Medulla oblongata (tissue), 1 donor: ENCODE measurements around the gene PLB1.
"Not testable (repeated sequence)": the region's sequence is repeated elsewhere in the genome, so short reads cannot be mapped to it uniquely, and the experiment has no call there.

Experiments
- DNase-seq: peaks from one replicate; pipeline ENCODE4 v3.0.0-alpha.2; 2015; ENCODE audit errors: extremely low spot score

PLB1 gene

GRCh38 chr2:28648147-28648546 is 152.3 kb downstream of the PLB1 start:
- peak; percentile 37 for DNase-seq

DNA sequence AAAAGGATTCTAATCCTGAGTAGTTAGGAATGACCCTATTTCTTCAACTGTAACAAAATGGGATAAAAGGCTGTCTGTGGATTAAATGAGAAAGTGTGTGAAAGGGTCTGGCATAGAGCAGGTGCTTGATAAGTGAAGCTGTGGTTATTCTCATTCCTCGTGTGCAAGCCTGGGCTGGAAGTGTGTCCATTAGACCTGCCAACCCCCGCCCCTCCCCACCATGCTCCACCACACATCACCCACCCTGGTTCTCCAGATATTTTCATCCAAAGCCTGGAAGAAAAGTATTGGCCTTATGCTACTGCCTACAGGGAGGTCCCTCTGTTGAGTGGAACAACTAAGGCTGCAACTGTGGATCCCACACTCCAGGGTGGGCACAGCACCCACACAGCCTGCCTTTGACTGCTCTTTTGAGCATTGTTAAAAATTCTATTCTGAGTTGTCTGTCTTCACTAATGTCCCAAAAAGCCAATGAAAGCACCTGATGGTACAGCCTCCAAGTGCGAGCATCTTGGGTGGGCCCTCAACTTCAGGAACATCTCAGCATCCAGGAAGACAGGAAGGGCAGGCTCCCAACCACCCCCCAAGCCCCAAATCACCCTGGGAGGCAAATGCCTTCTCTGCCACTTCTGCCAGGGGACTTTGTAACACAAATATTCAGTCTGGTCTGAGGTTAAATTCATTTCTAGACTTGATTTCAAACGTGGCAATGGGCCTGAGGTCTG is 153.0 kb downstream of the PLB1 start:
- no peak for DNase-seq

DNA sequence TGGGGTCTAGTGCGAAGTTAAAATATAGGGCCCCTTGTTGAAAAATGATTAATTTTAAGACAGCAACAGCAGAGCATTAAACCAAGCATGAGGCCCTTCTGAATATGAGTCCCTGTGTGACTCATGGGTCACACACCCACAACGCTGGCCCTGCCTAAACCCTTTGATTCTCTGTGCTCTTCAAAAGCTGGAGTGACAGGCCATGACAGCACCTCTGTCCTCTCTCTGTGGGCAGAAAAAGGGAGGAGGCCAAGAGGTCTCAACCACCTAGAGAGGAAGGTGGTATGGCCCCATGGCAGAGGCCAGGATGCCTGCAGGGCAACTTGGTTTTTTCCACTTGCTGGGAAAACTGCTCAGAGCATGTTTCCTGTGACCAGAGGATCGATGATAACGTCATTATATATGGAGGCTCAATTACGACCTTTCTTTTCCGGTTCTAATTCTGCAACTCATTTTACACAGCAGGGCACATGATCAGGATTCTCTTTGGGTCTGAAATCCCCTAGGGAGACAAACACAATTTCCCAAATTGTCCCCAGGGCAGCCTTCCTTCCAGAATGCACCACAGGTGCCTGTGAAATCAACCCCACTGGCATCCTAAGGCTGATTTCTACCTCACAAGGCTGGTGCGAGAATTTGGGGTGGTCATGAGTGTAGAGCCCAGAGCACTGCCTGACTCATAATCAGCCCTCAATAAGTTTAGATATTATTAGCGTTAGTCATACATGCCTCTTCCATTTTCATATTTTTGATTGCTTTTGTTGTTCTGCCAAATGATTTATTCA is 153.8 kb downstream of the PLB1 start:
- no peak for DNase-seq

DNA sequence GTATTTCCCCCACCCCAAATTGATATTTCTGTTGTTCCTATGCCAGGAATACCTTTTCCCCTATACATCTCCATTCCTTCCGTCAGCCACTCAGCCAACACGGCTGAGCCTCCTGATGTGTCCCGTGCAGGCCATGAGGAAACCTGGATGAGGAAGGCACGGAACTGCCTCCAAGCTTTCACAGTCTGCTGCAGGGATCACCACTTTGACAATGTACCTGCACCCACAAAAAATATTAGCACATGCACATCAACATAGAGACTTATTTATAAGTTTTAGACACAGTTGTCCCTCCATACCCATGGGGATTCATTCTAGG is 154.4 kb downstream of the PLB1 start:
- DNase-seq: no peak

- no peak for DNase-seq
These were observed 156.4 kb downstream of the PLB1 start for GRCh38 chr2:28652217-28652616.

DNA sequence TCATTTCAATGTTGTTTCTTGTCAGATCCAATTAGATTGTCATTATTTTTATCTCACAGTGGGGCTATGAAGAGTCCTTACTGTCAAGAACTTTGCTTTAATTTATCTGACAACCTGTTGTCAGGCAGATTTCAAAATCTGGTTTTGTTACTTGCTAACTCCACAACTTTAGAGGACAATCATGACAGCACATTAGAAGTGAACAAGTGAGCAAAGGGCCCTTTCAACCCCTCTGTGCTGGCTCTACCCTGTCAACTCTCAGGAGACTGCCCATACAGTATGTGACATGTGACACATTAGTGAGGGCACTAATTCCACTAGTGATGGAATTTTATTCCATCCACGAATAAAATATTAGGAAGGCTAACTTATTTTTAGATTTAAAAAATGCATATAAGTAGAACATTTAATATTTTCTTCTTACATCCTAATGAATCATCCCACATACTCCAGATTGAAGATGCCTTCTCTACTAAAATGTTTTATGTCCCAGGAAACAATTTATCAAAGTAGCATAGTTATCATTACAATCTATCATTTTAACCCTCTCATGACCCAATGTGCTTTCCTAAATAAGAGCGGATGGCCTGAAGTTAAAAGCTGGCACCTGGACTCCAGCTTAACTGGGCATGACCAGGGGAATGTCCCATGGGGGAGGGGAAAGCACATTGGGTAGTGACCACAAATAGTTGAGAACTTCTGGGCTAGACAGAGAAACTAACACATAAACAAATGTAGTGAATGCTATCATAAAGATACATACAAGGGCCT is 158.2 kb downstream of the PLB1 start:
- DNase-seq: no peak

DNA sequence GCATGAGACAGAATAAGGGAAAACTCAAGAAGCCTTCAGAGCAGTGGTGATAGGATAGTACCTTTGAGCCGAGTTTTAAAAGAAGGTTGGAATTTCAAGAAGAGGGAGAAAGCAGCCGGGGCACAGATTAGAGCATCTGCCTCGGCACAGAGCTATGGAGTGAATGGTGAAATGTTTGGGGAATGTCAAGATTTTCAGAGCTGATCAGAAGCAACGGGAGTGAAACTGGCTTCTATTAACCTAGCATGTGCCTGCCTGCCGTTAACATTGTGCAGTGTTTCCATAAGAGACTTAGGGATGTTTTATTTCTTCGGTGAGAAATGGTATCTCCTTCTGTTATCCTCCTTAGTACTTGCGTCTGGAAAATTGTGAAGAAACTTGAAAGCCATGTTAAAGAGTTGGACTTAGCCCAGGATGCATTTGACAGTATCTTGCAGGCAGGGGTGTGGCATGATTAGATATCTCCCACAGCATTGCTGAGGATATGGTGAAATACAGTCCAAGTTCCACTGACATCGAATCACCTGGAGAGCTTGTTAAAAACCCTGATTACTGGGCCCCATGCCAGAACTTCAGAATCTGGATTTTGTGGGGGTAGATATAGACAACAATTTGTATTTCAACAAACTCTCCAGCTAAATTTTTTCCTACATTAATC is 158.9 kb downstream of the PLB1 start:
- DNase-seq: no peak

DNA sequence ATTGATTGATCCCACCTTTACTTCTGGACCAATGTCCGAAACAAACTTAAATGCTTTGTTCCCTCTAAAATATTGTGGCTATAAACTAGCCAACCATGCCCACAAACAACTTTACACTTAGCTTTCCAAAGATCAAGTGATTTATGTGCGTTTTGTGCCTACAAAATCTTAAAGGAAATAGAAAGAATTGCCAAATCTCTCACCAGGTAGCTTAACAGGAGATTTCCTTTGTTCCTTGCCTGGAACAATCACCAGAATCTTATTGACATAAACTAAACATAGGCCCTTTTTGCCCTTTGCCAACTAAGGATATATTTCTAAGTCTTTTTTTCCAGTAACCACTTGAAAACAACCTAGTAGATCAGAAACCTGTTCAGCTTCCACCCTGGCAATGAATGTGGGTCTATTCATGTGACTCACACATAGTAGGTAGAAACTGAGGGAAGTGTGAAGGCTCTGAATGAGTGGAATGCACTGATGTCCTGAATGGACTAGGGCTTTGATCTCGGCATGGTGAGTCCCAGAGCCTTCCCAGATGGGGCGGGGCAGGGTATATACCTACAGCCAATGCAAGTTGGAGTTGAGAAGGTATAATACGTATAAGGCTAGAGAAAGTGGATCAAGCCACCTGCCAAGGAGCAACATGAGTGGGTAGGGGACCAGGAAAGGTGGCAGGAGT is 161.2 kb downstream of the PLB1 start:
- DNase-seq: no peak

- DNase-seq: no peak
These were observed 162.5 kb downstream of the PLB1 start for GRCh38 chr2:28658369-28658768.

DNA sequence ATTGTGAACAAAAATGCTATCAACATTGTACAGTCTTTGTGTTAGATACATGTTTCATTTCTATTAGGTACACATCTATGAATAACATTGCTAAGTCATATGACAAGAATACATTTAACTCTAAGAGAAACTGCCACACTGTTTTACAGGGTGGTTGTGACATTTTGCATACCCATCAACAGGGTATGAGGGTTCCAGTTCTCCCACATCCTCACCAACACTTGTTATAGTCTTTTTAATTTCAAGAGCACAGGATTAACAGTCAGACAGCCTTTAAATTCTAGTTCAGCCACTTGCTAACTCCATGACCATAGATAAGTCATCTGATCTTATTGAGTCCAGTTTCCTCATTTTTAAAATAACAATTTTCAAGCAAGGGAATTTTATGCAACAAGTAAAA is 163.3 kb downstream of the PLB1 start:
- no peak for DNase-seq

GRCh38 chr2:28661589-28662001 is 165.7 kb downstream of the PLB1 start:
- no peak for DNase-seq

DNA sequence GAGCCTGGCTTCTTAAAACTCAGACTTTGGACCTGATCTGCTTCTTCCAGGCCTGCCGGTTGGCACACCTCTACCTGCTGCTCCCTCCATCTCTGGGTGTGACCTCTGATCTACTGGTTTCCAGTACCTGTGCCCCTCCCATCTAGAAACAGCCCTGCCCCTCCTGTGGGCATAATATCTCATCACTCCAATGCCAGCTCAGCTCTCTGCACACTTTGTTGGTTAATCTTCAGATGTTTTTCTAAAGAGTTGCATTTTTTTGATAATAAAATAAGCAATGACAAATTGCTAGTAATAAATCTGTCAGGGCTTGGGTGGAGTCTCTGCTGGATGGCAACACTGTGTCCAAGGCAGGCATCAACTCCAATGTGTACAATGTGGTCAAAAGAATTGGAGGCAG is 166.2 kb downstream of the PLB1 start:
- no peak for DNase-seq

DNA sequence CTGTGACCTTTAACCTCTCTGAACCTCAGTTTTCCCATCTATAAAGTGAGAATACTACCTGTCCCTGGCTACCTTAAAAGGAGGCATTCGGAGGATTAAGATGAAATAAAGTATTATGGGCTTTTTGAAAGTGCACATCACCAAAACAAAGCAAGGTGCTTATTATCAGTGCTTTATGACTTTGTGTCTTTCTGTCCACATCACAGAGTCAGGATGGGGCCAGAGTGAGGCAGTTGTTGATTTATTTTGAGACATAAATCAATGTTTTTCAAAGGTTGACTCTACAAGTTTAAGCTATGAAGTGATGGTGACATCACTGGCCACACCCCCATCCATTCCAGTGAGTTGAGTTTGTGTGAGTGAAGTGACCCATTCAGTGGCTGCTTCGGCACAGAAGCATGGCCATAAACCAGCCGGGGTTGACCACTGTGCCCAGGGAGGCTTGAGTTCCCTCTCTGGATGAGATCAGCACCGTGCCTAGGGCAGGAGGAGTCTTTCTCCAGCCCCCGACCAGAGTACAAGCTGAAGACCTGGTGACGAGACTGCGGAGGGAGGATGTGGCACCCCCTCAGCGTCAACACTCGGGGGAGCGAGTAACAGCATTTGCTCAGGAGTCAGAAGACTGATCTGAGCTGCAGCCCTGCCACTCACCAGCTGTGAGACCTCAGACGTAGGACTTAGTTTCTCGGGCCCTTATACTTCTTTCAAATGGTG is 166.8 kb downstream of the PLB1 start:
- no peak for DNase-seq

DNA sequence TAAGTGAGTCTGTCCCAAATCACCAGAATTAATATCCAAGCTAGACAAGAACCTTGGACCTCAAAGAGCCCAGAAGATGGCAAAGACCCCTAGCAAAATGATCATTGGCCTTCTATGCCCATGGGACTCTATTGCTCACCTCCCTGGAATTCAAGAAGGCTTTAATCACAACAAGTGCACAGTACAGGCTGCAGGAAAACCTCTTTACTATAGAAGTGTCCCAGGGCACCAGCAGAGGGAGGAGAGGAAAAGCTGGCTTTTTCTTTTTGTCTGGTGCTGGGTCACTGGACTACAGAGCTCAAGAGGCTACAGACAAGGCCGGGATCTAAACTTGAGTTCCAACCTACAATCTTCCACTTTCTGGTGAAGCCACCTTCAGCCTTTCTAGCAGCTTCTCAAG is 167.5 kb downstream of the PLB1 start:
- no peak for DNase-seq

DNA sequence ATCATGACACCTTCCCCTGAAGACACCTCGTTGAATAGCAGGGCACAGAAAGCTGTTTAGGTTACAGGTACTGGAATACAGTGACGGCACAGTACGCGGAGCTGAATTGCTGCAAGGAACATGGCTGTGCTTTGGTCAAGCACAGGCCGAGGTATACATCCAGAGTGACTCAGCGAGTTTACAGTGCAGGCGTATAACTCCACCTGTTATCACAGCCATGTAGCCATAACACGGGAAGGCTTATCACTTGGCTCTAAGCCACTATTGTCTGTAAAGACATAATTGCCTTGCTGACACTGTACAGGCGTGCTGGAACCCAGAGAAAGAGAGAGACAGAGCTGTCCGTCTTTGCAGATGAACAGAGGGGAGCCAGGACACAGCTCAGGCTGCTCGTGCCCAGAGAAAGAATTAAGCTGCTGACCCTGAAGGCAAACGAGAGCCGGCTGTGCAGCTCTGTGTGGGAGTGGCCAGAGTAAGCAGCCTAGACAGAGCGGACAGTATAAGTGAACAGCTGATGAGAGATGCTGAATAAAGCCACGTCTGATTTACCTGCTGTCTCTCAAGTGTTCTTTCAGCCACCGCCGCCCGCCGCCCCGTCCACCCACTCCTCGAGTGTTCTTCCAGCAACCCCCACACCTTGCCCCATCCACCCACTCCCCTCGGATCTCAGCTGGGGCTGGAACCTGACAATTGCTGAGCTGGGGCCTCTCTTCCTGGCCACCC is 168.4 kb downstream of the PLB1 start:
- no peak for DNase-seq

DNA sequence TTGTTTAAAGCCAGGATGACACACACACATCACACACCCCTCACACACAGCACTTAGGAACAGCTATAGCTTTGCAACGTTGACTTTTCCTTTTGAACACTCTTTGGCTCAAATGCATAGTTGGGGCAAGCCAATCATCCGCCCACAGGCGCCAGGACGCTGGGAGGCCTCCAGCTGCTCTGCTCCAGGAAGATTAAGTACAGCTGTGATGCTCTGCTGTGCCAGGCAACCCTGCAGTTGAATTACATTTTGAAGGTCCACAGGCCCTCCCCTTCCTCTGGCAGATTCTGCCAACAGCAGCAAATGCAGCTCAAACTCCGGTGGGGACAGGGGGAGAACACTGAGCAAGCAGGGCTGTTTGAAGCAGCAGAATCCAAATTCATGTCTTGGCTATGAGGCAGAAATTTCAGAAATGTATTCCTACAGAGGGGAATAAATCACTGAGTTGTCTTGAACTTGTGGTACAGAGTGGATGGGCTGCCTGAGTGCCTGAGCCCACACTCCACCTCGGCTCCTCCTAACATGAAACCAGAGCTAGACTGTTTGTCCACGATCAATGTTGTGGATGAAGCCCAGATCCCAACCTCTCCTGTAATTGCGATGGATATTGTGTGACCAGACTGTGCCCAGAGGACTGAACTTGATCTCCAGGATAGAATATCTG is 169.3 kb downstream of the PLB1 start:
- no peak for DNase-seq

GRCh38 chr2:28665811-28666377 is 170.0 kb downstream of the PLB1 start:
- not testable (repeated sequence) for DNase-seq

DNA sequence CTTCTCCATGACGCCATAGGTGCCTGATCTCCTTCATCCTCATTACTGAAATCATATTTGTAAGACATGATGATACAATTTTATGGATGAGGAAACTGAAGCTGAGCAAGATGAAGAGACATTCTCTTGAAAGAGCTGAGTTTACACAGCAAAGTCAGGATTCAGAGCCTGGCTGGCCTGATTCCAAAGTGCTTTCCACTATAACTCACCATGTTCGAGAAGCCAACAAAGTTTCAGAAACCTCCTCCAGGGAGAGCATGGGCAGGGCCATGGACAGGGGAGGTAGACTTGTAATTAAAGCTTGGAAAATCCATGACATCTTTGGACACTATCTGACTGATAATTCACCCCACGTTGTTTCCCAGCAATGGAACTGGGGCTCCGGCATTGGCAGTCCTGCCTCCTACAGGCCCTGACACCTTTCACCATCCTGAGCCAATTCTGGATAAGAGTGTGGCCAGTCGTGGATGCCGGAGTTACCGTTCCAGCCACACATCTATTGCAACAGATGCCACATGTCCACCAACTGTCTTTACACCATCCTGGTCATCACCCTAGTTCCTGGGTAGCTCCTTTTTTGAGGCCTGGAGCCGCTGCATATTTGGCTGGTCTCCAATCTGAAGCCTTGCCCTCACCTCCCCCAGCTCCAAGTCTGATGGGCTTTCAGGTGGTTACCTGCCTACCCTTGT is 170.8 kb downstream of the PLB1 start:
- no peak for DNase-seq

DNA sequence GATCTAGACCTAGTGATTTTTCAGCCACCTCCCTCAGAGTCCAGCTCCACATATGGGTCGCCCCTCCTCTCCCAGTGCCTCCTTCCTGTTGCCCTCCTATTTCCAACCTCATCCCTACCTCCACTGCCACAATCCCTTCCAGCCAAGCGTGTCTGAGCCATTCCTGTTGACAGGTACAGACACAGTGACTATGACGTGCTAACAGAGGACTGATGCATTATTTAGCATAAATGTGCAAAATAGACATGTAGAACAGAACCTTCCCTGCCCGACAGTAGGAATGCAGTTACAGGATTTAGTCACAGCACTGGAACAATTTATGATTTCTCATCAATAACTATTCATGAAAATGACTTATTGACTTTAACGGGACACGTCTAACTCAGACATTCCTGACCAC is 171.4 kb downstream of the PLB1 start:
- DNase-seq: no peak
